ENCODE measurements around the gene STARD7.

STARD7 gene

GRCh38 chr2:96135621-96136020 lies 73.0 kb downstream of the STARD7 start:
- no peak for DNase-seq (ENCODE audit: low read depth)

- DNase-seq (ENCODE audit: low read depth), result no peak
Observed at GRCh38 chr2:96135171-96135570, 73.5 kb downstream of the STARD7 start.
